HEK293 (cell line): ENCODE measurements around the gene ZC3H12C.

Source experiments
- KLF10 ChIP-seq: fragments of 450-650 bp; IDR thresholded peaks from 2 replicates; pipeline ENCODE4 v1.5.1; 2018; ENCODE audit warnings: missing biosample characterization, mild to moderate bottlenecking, missing genetic modification characterization
- MZF1 ChIP-seq: fragments of 450-650 bp; formaldehyde crosslinking; IDR thresholded peaks from 2 replicates; pipeline ENCODE4 v1.5.1; 2017; ENCODE audit warnings: missing biosample characterization, missing genetic modification characterization, borderline replicate concordance
- PRDM1 ChIP-seq: fragments of 450-650 bp; formaldehyde crosslinking; IDR thresholded peaks from 2 replicates; pipeline ENCODE4; 2016; ENCODE audit warnings: missing biosample characterization, missing genetic modification characterization
- REST ChIP-seq: fragments of 450-650 bp; formaldehyde crosslinking; IDR thresholded peaks from 2 replicates; pipeline ENCODE4 v1.5.1; 2016; ENCODE audit warnings: missing biosample characterization, missing genetic modification characterization
- SCRT2 ChIP-seq: fragments of 450-650 bp; formaldehyde crosslinking; IDR thresholded peaks from 2 replicates; pipeline ENCODE4 v1.5.1; 2016; ENCODE audit warnings: missing biosample characterization, missing genetic modification characterization
- ZNF114 ChIP-seq: fragments of 450-650 bp; formaldehyde crosslinking; IDR thresholded peaks from 2 replicates; pipeline ENCODE4 v1.5.0; 2017; ENCODE audit warnings: missing biosample characterization, missing genetic modification characterization
- ZNF132 ChIP-seq: fragments of 450-650 bp; formaldehyde crosslinking; IDR thresholded peaks from 2 replicates; pipeline ENCODE4 v1.5.1; 2017; ENCODE audit warnings: missing biosample characterization, missing genetic modification characterization, borderline replicate concordance
- ZNF24 ChIP-seq: fragments of 450-650 bp; formaldehyde crosslinking; IDR thresholded peaks from 2 replicates; pipeline ENCODE4 v1.5.1; 2016; ENCODE audit warnings: missing biosample characterization, missing genetic modification characterization
- ZNF292 ChIP-seq: fragments of 450-650 bp; formaldehyde crosslinking; IDR thresholded peaks from 2 replicates; pipeline ENCODE4 v1.5.1; 2016; ENCODE audit warnings: low read depth, missing biosample characterization, missing genetic modification characterization, borderline replicate concordance
- ZNF488 ChIP-seq: fragments of 450-650 bp; formaldehyde crosslinking; IDR thresholded peaks from 2 replicates; pipeline ENCODE4 v1.5.1; 2016; ENCODE audit warnings: missing biosample characterization, missing genetic modification characterization
- ZNF529 ChIP-seq: fragments of 450-650 bp; formaldehyde crosslinking; IDR thresholded peaks from 2 replicates; pipeline ENCODE4 v1.5.1; 2017; ENCODE audit warnings: missing genetic modification characterization, missing biosample characterization; ENCODE audit not compliant: insufficient replicate concordance
- ZNF654 ChIP-seq: fragments of 450-650 bp; formaldehyde crosslinking; IDR thresholded peaks from 2 replicates; pipeline ENCODE4 v1.5.1; 2016; ENCODE audit warnings: low read depth, missing biosample characterization, missing genetic modification characterization
- ZNF843 ChIP-seq: fragments of 450-650 bp; formaldehyde crosslinking; IDR thresholded peaks from 2 replicates; pipeline ENCODE4 v1.5.1; 2016; ENCODE audit warnings: missing biosample characterization, missing genetic modification characterization
- TF ChIP-seq, protein P1 (sequence below): fragments of 450-650 bp; formaldehyde crosslinking; IDR thresholded peaks from 2 replicates; pipeline ENCODE4 v1.5.1; 2016; ENCODE audit warnings: missing biosample characterization, missing genetic modification characterization

DNA sequence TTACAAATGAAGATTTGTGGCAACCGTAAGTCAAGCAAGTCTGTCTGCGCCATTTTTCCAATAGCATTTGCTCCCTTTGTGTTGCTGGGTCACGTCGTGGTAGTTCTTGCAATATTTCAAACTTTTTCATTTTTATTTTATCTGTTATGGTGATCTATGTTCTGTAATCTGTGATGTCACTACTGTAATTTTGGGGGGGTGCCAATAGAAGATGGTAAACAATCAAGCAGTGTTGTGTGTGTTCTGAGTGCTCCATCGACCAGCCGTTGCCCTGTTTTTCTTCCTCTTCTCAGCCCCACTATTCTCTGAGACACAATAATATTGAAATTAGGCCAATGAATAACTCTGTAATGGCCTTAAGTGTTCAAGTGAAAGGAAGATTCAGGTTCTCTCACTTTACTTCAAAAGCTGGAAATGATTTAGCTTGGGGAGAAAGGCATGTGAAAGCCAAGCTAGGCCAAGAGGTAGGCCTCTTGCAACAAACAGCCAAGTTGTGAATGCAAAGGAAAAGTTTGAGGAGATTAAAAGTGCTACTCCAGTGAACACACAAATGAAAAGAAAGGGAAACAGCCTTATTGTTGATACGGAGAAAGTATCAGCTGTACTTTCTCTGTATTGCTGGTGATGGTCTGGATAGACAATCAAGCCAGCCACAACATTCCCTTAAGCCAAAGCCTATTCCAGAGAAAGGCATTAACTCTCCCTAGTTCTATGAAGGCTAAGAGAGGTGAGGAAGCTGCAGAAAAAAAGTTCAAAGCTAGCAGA is 7.5 kb downstream of the ZC3H12C start:
- TF ChIP-seq PRDM1 (tag by site-specific recombination): peak; percentile 91
- TF ChIP-seq REST (tag by site-specific recombination): no peak
- TF ChIP-seq, protein P1, sequence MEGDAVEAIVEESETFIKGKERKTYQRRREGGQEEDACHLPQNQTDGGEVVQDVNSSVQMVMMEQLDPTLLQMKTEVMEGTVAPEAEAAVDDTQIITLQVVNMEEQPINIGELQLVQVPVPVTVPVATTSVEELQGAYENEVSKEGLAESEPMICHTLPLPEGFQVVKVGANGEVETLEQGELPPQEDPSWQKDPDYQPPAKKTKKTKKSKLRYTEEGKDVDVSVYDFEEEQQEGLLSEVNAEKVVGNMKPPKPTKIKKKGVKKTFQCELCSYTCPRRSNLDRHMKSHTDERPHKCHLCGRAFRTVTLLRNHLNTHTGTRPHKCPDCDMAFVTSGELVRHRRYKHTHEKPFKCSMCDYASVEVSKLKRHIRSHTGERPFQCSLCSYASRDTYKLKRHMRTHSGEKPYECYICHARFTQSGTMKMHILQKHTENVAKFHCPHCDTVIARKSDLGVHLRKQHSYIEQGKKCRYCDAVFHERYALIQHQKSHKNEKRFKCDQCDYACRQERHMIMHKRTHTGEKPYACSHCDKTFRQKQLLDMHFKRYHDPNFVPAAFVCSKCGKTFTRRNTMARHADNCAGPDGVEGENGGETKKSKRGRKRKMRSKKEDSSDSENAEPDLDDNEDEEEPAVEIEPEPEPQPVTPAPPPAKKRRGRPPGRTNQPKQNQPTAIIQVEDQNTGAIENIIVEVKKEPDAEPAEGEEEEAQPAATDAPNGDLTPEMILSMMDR (tag by site-specific recombination): no peak
- TF ChIP-seq SCRT2: no peak
- no peak for TF ChIP-seq ZNF24 (tag by site-specific recombination)
- no peak for TF ChIP-seq ZNF132
- TF ChIP-seq ZNF488 (tag by site-specific recombination): no peak
- no peak for TF ChIP-seq ZNF843
- no peak for TF ChIP-seq KLF10 (tag by site-specific recombination)
- no peak for TF ChIP-seq ZNF654 (tag by site-specific recombination)
- TF ChIP-seq ZNF292 (tag by site-specific recombination): no peak
- TF ChIP-seq ZNF529 (tag by site-specific recombination): no peak
- TF ChIP-seq ZNF114 (tag by site-specific recombination): no peak
- TF ChIP-seq MZF1: no peak
